GM19351 (cell line): Measurements from ENCODE around the gene RNASE7.

Experiments
- ATAC-seq: cut with Tn5 transposase; IDR thresholded peaks from one replicate; pipeline ENCODE4 v1.9.1; 2021; ENCODE audit warnings: mild to moderate bottlenecking, moderate library complexity; ENCODE audit not compliant: unreplicated experiment

Gene RNASE7

GRCh38 chr14:21084998-21085853 is 43.1 kb downstream of the RNASE7 start:
- no peak for ATAC-seq

- no peak for ATAC-seq
Observed at GRCh38 chr14:21086908-21087293, 44.7 kb downstream of the RNASE7 start.

DNA sequence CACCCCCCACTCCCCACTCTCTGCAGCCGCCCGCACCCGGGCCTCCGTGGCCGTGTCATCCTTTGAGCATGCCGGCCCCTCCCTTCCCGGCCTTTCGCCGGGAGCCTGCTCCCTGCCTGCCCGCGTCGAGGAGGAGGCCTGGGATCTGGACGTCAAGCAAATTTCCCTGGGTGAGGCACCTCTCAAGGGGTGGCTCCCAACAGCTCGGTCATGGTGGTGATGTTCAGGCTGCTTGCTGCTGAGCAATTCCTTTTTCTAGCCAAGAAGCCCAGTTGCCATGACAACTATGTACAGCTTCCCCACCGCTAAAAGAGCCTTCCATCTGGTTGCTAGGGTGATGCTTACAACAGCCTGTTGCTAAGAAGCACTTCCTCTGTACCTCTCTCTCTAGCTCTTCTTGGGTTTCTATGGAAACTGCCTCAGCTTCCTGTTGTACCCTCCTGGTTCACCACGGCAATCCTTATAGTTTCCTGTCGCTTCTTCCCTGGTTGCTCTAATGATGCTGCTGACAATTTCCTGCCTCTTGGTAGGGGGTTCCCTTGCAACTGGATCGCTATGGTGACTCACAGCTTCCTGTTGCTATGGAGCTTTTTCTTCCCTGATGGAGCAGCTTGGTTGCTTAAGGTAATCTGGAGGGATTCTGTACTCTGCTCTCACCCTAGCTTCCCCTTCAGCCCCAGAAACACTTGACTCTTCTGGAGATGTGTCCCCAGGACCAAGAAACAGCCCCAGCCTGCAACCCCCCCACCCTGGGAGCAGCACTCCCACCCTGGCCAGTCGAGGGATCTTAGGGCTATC is 45.3 kb downstream of the RNASE7 start:
- peak; percentile 64 for ATAC-seq

DNA sequence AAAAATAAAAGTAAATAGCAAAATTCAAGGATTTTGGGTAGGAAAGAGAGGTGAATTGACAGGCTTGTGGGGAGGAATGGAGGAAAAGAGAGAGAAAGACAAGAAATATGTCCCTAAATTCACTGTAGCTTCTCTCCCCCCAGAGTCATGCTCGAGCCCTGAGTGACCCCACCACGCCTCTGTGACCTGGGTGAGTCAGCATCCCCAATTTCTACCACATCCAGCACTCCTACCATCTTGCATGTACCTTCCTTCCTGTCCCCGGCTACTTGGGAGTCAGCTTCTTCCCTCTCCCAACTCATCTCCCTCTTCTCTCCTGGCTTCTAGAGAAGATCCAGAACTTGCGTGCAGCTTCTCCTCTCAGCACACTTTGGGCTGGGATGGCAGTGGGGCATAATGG is 46.5 kb downstream of the RNASE7 start:
- no peak for ATAC-seq

- ATAC-seq, result no peak
Observed at GRCh38 chr14:21089271-21089670, 47.1 kb downstream of the RNASE7 start.

DNA sequence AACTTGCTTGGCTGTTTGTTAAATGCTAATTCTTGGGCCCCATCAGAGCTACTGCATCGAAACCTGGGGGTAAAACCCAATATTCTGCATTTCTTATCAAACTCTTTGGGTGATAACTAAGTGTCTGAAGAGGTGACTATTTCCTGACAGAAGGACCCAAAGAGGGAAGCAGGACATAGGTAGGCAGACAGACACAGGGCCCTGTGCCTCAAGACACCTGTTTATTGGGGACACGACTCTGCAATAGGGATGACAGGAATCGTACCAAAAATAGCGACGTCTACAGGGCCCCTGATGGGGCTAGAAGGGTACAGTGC is 47.7 kb downstream of the RNASE7 start:
- ATAC-seq, result no peak

DNA sequence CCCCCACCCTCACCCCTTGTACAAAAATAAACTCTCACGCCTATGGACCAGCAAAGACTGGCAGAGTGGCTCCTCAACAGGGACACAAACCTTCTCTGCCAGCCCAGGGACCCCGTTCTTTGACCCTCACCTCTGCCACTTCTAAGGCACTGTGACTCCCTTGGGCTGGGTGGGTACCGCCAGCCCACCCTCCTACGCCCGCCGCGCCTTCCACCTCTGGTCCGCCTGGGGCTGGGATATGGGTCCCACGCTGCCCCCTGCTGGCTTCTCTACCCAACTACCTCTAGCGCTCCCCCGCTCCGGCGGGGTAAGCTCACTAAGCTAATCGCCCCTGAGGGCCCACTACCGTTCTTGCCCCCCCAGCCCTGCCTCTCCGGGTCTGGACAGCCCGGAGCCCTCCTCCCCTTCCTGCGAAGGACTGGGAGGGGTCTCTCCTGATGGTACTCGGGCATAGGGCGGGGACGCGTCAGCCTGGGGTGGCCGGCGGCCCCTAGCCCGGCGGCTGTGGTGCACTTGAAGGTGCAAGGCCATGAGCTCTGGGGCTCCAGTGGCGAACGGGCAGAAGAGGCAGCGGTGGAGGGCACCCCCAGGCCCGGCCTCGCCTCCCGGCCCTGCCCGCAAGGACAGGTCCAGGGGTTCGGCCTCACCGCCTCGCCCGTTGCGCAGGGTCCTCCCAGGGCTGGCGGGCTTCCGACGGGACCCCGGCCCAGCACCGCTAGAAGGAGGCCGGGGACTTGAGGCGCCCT is 48.2 kb downstream of the RNASE7 start:
- ATAC-seq, result no peak

DNA sequence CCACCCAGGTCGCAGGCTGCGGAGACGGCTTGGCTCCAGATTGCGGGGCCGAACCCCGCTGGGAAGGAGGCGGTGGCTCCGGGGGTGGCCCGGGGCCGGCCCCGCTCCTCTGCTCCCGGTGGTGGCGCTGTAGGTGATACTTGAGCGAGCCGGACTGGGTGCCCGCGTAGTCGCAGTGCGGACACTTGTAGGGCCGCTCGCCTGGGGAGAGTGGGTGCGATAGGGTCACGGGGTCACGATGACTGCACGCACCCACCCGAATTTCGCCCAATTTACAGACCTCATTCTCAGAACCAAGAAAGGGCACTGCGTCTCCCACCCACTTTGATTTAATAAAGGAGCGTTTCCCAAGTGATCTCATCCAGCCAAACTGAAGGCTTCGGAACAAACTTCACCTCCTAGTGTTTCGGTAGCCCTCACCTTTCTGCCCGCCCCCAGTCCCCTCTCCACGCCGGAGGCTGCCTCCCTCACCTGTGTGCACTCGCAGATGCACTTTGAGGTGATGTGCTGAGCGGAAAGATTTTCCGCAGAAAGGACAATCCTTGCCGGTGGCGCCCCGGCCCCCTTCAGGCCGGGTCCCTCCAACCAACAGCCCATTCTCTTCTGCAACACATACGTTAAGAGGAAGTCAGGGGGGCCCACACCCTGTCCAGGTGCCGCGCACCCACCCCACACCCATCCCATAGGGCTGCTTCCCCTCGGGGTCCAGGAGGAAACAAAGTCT is 48.9 kb downstream of the RNASE7 start:
- ATAC-seq, result no peak

GRCh38 chr14:21091821-21092272 is 49.7 kb downstream of the RNASE7 start:
- no peak for ATAC-seq

GRCh38 chr14:21092273-21093011 is 50.3 kb downstream of the RNASE7 start:
- ATAC-seq, result peak; percentile 95

GRCh38 chr14:21093018-21093417 is 50.9 kb downstream of the RNASE7 start:
- no peak for ATAC-seq
